PC-3 (cell line): ENCODE results near the gene ATP5PB. TPM values are rescaled to one million over a fixed set of nuclear protein-coding genes. Genes with fewer than 3 reads are reported as not detected.

ENCODE experiments used
- ATAC-seq: fragments of 200-7000 bp; cut with Tn5 transposase; 2 replicates; pipeline ENCODE4 v1.9.1; 2020; ENCODE audit warnings: mild to moderate bottlenecking, moderate library complexity
- BruUV-seq: library from RNA; stranded (reverse); fragments of 400-500 nt; replicated peaks from 2 replicates; lab custom pipeline; 2021; lab: Mats Ljungman, UMichigan
- CTCF ChIA-PET: fragments of 300-600 bp; sonication (Branson Sonifier 250); formaldehyde crosslinking; loops from one replicate; lab custom pipeline; 2022; ENCODE audit warnings: antibody characterized with exemption; lab: Charles Lee
- POLR2A ChIA-PET: fragments of 300-600 bp; sonication (Branson Sonifier 250); formaldehyde crosslinking; loops from one replicate; lab custom pipeline; 2022; ENCODE audit warnings: antibody characterized with exemption; ENCODE audit not compliant: unreplicated experiment; lab: Charles Lee
- DNase-seq: peaks from one replicate; pipeline ENCODE4 v3.0.0-alpha.2; 2015
- H2AFZ ChIP-seq: fragments of 300-600 bp; sonication (generic); 2 replicates; pipeline ENCODE4 v1.6.0; 2016; ENCODE audit warnings: antibody characterized with exemption, low read length
- H3F3A ChIP-seq: fragments of 300-600 bp; sonication (generic); one replicate; pipeline ENCODE4 v1.6.0; 2017; ENCODE audit warnings: antibody characterized with exemption, low read length, control low read depth, mild to moderate bottlenecking; ENCODE audit not compliant: unreplicated experiment
- H3K27ac ChIP-seq: fragments of 300-600 bp; sonication (generic); 2 replicates; pipeline ENCODE4 v1.5.1; 2016; ENCODE audit warnings: mild to moderate bottlenecking, low read length
- H3K27me3 ChIP-seq: fragments of 300-600 bp; sonication (generic); 2 replicates; pipeline ENCODE4 v1.6.1; 2016; ENCODE audit warnings: low read length, mixed read lengths
- H3K36me3 ChIP-seq: fragments of 300-600 bp; sonication (generic); 2 replicates; pipeline ENCODE4 v1.6.1; 2016; ENCODE audit warnings: low read depth, mixed run types, low read length, mixed read lengths
- H3K4me1 ChIP-seq: fragments of 300-600 bp; sonication (generic); 2 replicates; pipeline ENCODE4 v1.5.1; 2016; ENCODE audit warnings: low read length; ENCODE audit not compliant: insufficient read depth
- H3K4me2 ChIP-seq: fragments of 300-600 bp; sonication (generic); 2 replicates; pipeline ENCODE4 v1.6.0; 2016; ENCODE audit warnings: low read length
- H3K4me3 ChIP-seq: fragments of 300-600 bp; sonication (generic); 2 replicates; pipeline ENCODE4 v1.5.1; 2016; ENCODE audit warnings: mild to moderate bottlenecking, low read length, mixed read lengths
- H3K79me2 ChIP-seq: fragments of 300-600 bp; sonication (generic); 2 replicates; pipeline ENCODE4 v1.6.1; 2017; ENCODE audit warnings: low read length, mixed read lengths
- H3K9ac ChIP-seq: fragments of 300-600 bp; sonication (generic); 2 replicates; pipeline ENCODE4 v1.6.0; 2016; ENCODE audit warnings: mild to moderate bottlenecking, low read length
- H3K9me2 ChIP-seq: fragments of 300-600 bp; sonication (generic); replicated peaks from 2 replicates; pipeline ENCODE4 v1.6.1; 2016; ENCODE audit warnings: mixed run types, low read length, mixed read lengths
- H3K9me3 ChIP-seq: fragments of 300-600 bp; sonication (generic); 2 replicates; pipeline ENCODE4 v1.6.1; 2016; ENCODE audit warnings: low read length, mixed read lengths
- H4K20me1 ChIP-seq: fragments of 300-600 bp; sonication (generic); 2 replicates; pipeline ENCODE4 v1.6.1; 2016; ENCODE audit warnings: low read length, mixed read lengths
- EZH2 ChIP-seq: fragments of 300-600 bp; sonication (generic); IDR thresholded peaks from one replicate; pipeline ENCODE4 v1.6.1; 2017; ENCODE audit warnings: antibody characterized with exemption, mild to moderate bottlenecking, low read length; ENCODE audit not compliant: unreplicated experiment
- EZH2phosphoT487 ChIP-seq: fragments of 300-600 bp; sonication (generic); IDR thresholded peaks from 2 replicates; pipeline ENCODE4 v1.6.1; 2018; ENCODE audit warnings: mild to moderate bottlenecking, antibody characterized with exemption, low read length, borderline replicate concordance
- intact Hi-C: fragments of 100-400 bp; cut with micrococcal nuclease; formaldehyde crosslinking; loops from 2 replicates; pipeline ENCODE4 v1.9.0; 2023
- total RNA-seq: library from RNA; depleted of rRNA; stranded (reverse); fragments of >200 nt; gene quantifications from 2 replicates; pipeline ENCODE4 v1.2.3, GENCODE V29; 2014
- TF ChIP-seq, protein P1 (sequence below): fragments of 300-600 bp; sonication (generic); conservative IDR thresholded peaks from 2 replicates; pipeline ENCODE4 v1.5.1; 2017; ENCODE audit warnings: antibody characterized with exemption, low read depth, mild to moderate bottlenecking, low read length

The ATP5PB gene
- total RNA-seq, 1 experiment from 2014 or later: 612 TPM

DNA sequence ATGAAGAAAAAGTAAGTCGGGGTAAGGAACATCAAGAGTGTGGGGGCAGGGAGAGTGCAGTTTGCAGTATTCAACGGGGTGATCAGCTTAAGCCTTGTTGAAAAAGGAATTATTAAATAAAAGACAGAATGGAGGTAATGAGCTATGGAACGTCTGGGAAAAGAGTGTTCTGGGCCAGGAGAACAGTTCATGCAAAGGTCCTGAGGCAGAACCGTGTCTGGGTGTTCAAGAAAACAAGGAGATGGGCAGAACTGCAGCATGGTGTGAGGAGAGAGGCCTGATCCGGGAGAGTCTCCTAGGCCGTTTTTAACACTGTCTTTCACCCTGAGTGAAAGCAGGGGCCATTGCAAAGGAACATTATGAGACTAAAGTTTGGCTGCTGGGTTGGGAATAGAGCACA lies 42.0 kb upstream of the ATP5PB start:
- no peaks in the 10 kb centered on the region for H4K20me1 ChIP-seq
- H3K27ac ChIP-seq: no peak overlapping the region
- no peak for DNase-seq
- H3K9ac ChIP-seq: no peak overlapping the region
- no TSS peak for BruUV-seq
- H3K4me1 ChIP-seq: peaks cover 3% of the 10 kb centered on the region; the same call in 1 of the 2 replicates
- no peaks in the 10 kb centered on the region for H3K79me2 ChIP-seq
- TF ChIP-seq EZH2: no peak
- TF ChIP-seq, protein P1, sequence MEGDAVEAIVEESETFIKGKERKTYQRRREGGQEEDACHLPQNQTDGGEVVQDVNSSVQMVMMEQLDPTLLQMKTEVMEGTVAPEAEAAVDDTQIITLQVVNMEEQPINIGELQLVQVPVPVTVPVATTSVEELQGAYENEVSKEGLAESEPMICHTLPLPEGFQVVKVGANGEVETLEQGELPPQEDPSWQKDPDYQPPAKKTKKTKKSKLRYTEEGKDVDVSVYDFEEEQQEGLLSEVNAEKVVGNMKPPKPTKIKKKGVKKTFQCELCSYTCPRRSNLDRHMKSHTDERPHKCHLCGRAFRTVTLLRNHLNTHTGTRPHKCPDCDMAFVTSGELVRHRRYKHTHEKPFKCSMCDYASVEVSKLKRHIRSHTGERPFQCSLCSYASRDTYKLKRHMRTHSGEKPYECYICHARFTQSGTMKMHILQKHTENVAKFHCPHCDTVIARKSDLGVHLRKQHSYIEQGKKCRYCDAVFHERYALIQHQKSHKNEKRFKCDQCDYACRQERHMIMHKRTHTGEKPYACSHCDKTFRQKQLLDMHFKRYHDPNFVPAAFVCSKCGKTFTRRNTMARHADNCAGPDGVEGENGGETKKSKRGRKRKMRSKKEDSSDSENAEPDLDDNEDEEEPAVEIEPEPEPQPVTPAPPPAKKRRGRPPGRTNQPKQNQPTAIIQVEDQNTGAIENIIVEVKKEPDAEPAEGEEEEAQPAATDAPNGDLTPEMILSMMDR: no peak
- TF ChIP-seq EZH2phosphoT487: no peak
- H3K4me2 ChIP-seq: no peak overlapping the region
- H3F3A ChIP-seq: no peaks in the 10 kb centered on the region
- ATAC-seq: no peak
- no peaks in the 10 kb centered on the region for H3K9me3 ChIP-seq
- H3K9me2 ChIP-seq: no peaks in the 10 kb centered on the region
- H2AFZ ChIP-seq: no peak overlapping the region
- CTCF ChIA-PET: interaction anchor here (1.2 kb wide), 1 partner anchor 16 kb away, joined by 3 read pairs; no protein-coding TSS in a partner anchor
- no peak overlapping the region for H3K4me3 ChIP-seq
- H3K36me3 ChIP-seq: no peaks in the 10 kb centered on the region
- intact Hi-C loops: loop anchor here (5.0 kb wide), 1 partner anchor 40 kb away; the partner anchor contains the start of genes ATP5PB and WDR77
- peaks cover 13% of the 10 kb centered on the region for H3K27me3 ChIP-seq
- POLR2A ChIA-PET: no interaction called here

DNA sequence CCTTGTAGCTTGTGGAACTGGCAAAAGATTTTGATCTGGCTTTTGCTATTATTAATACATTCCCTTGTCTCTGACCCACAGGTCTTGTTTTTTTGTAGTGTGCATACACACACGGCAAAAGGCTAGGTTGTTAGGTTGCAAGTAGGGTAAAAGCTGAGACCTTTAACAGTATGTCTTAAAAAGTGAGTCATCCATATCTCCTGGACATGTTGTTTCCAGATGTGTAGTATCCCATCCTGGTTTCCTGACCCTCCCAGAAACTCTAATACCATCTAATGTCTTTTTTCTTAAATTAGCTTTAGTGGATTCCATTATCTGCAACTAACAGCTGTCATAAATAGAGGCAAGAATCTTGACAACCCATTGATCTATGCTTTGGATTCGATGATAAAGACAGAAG lies 36.4 kb upstream of the ATP5PB start:
- DNase-seq: no peak
- H3K9me2 ChIP-seq: no peaks in the 10 kb centered on the region
- H2AFZ ChIP-seq: no peak overlapping the region
- no peak overlapping the region for H3K4me2 ChIP-seq
- no peaks in the 10 kb centered on the region for H3F3A ChIP-seq
- no peaks in the 10 kb centered on the region for H3K27me3 ChIP-seq
- no peak overlapping the region for H3K27ac ChIP-seq
- peaks cover 7% of the 10 kb centered on the region for H3K4me1 ChIP-seq
- H3K9me3 ChIP-seq: no peaks in the 10 kb centered on the region
- intact Hi-C loops: no loop called here
- CTCF ChIA-PET: no interaction called here
- H3K4me3 ChIP-seq: no peak overlapping the region
- ATAC-seq: no peak
- no peak for TF ChIP-seq EZH2
- TF ChIP-seq EZH2phosphoT487: no peak
- TF ChIP-seq, protein P1: no peak
- no peaks in the 10 kb centered on the region for H3K36me3 ChIP-seq
- H4K20me1 ChIP-seq: no peaks in the 10 kb centered on the region
- BruUV-seq: no TSS peak
- POLR2A ChIA-PET: no interaction called here
- no peaks in the 10 kb centered on the region for H3K79me2 ChIP-seq
- H3K9ac ChIP-seq: no peak overlapping the region

DNA sequence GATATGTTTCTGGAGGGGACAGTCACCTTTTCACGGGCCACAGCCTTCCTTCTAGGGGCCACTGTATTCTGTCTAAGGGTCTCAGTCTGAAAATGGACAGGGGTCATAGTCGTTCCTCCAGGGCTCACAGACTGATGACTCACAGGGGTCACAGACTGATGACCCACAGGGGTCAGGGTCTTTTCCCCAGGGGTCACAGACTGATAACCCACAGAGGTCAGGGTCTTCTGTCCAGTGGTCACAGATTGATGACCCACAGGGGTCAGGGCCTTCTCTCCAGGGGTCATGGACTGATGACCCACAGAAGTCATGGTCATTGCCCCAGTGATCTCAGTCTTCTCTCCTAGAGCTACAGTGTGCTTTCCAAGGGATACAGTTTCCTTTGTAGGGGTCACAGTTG lies 34.5 kb upstream of the ATP5PB start:
- Histone ChIP-seq H4K20me1 (no peaks in the 10 kb centered on the region), H3K27me3 (no peaks in the 10 kb centered on the region), H3K36me3 (no peaks in the 10 kb centered on the region), H3K4me1 (peaks cover 13% of the 10 kb centered on the region), H3K79me2 (no peaks in the 10 kb centered on the region), H3F3A (no peaks in the 10 kb centered on the region), H2AFZ (no peak overlapping the region), H3K4me2 (no peak overlapping the region), H3K9ac (no peak overlapping the region), H3K9me2 (no peaks in the 10 kb centered on the region), H3K4me3 (no peak overlapping the region), H3K27ac (no peak overlapping the region), H3K9me3 (no peaks in the 10 kb centered on the region)
- no peak for ATAC-seq
- ChIA-PET CTCF (interaction anchor here (0.6 kb wide), 1 partner anchor 1380 kb away, joined by 3 read pairs; no protein-coding TSS in a partner anchor), POLR2A (no interaction called here)
- intact Hi-C loops: no loop called here
- TF ChIP-seq EZH2: no peak
- no peak for TF ChIP-seq EZH2phosphoT487
- TF ChIP-seq, protein P1: no peak
- no TSS peak for BruUV-seq
- DNase-seq: no peak
